NT2/D1 (cell line): Measurements from ENCODE around the gene SP100.

Experiments
- DNase-seq: peaks from one replicate; pipeline ENCODE4 v3.0.0-alpha.2; 2011; ENCODE audit warnings: low read depth, low spot score
- H3K27me3 ChIP-seq: 2 replicates; pipeline ENCODE4 v1.6.0; 2011; ENCODE audit warnings: mild to moderate bottlenecking; ENCODE audit not compliant: insufficient read length, insufficient read depth
- H3K36me3 ChIP-seq: 2 replicates; pipeline ENCODE4 v1.6.1; 2011; ENCODE audit warnings: mild to moderate bottlenecking, low read length, mixed read lengths; ENCODE audit not compliant: insufficient read depth, insufficient read length
- H3K4me1 ChIP-seq: 2 replicates; pipeline ENCODE4 v1.5.1; 2011; ENCODE audit not compliant: insufficient read depth, insufficient read length
- H3K4me3 ChIP-seq: 2 replicates; pipeline ENCODE4 v1.5.1; 2011; ENCODE audit warnings: low read depth; ENCODE audit not compliant: insufficient read length
- H3K9ac ChIP-seq: 2 replicates; pipeline ENCODE4 v1.6.0; 2011; ENCODE audit warnings: low read depth; ENCODE audit not compliant: insufficient read length
- H3K9me3 ChIP-seq: 2 replicates; pipeline ENCODE4 v1.5.1; 2011; ENCODE audit warnings: mild to moderate bottlenecking, low read length; ENCODE audit not compliant: insufficient read depth
- SUZ12 ChIP-seq: IDR thresholded peaks from 2 replicates; pipeline ENCODE4 v1.6.1; 2011; ENCODE audit not compliant: insufficient read length, insufficient read depth; ENCODE audit errors: extremely low read depth
- YY1 ChIP-seq: IDR thresholded peaks from 2 replicates; pipeline ENCODE4 v1.6.1; 2011; ENCODE audit not compliant: insufficient read length, insufficient read depth
- ZNF274 ChIP-seq: IDR thresholded peaks from 2 replicates; pipeline ENCODE4 v1.6.1; 2011; ENCODE audit warnings: mild to moderate bottlenecking, low read depth, low read length

The SP100 gene

GRCh38 chr2:230494980-230495379 is 79.0 kb downstream of the SP100 start:
- no peak overlapping the region for H3K4me3 ChIP-seq
- no peak for DNase-seq
- H3K9ac ChIP-seq, result no peak overlapping the region
- peaks cover 5% of the 10 kb centered on the region; the same call in 1 of the 2 replicates for H3K9me3 ChIP-seq
- H3K36me3 ChIP-seq, result no peaks in the 10 kb centered on the region
- no peak for TF ChIP-seq SUZ12
- TF ChIP-seq ZNF274, result no peak
- TF ChIP-seq YY1, result no peak
- H3K4me1 ChIP-seq, result no peaks in the 10 kb centered on the region
- H3K27me3 ChIP-seq, result no peaks in the 10 kb centered on the region

- Histone ChIP-seq H3K36me3 (no peaks in the 10 kb centered on the region), H3K9ac (no peak overlapping the region), H3K4me3 (no peak overlapping the region), H3K4me1 (no peaks in the 10 kb centered on the region), H3K9me3 (no peaks in the 10 kb centered on the region), H3K27me3 (no peaks in the 10 kb centered on the region)
- no peak for DNase-seq
- TF ChIP-seq YY1, result no peak
- no peak for TF ChIP-seq ZNF274
- no peak for TF ChIP-seq SUZ12
Measured at GRCh38 chr2:230496891-230497290, 80.9 kb downstream of the SP100 start.

- no peak overlapping the region for H3K4me3 ChIP-seq
- TF ChIP-seq ZNF274 (no peak), YY1 (no peak), SUZ12 (no peak)
- H3K36me3 ChIP-seq, result no peaks in the 10 kb centered on the region
- H3K27me3 ChIP-seq, result no peaks in the 10 kb centered on the region
- H3K4me1 ChIP-seq, result no peaks in the 10 kb centered on the region
- no peak for DNase-seq
- no peak overlapping the region for H3K9ac ChIP-seq
- no peaks in the 10 kb centered on the region for H3K9me3 ChIP-seq
Measured at GRCh38 chr2:230498506-230499107, 82.6 kb downstream of the SP100 start.

- TF ChIP-seq SUZ12 (no peak), ZNF274 (no peak), YY1 (no peak)
- H3K9me3 ChIP-seq, result no peaks in the 10 kb centered on the region
- no peak overlapping the region for H3K4me3 ChIP-seq
- H3K9ac ChIP-seq, result no peak overlapping the region
- no peaks in the 10 kb centered on the region for H3K27me3 ChIP-seq
- H3K36me3 ChIP-seq, result no peaks in the 10 kb centered on the region
- H3K4me1 ChIP-seq, result no peaks in the 10 kb centered on the region
- no peak for DNase-seq
Measured at GRCh38 chr2:230502593-230502992, 86.6 kb downstream of the SP100 start.

- Histone ChIP-seq H3K4me3 (no peak overlapping the region), H3K36me3 (no peaks in the 10 kb centered on the region), H3K4me1 (no peaks in the 10 kb centered on the region), H3K27me3 (no peaks in the 10 kb centered on the region), H3K9ac (no peak overlapping the region), H3K9me3 (no peaks in the 10 kb centered on the region)
- DNase-seq, result no peak
- TF ChIP-seq YY1, result no peak
- TF ChIP-seq SUZ12, result no peak
- TF ChIP-seq ZNF274, result no peak
Measured at GRCh38 chr2:230503798-230504197, 87.8 kb downstream of the SP100 start.

- Histone ChIP-seq H3K27me3 (no peaks in the 10 kb centered on the region), H3K4me3 (no peak overlapping the region), H3K4me1 (no peaks in the 10 kb centered on the region), H3K9ac (no peak overlapping the region), H3K9me3 (no peaks in the 10 kb centered on the region), H3K36me3 (no peaks in the 10 kb centered on the region)
- no peak for DNase-seq
- TF ChIP-seq YY1 (no peak), ZNF274 (no peak), SUZ12 (no peak)
Measured at GRCh38 chr2:230505162-230505561, 89.2 kb downstream of the SP100 start.

- DNase-seq, result no peak
- TF ChIP-seq SUZ12 (no peak), ZNF274 (no peak), YY1 (no peak)
- H3K36me3 ChIP-seq, result no peaks in the 10 kb centered on the region
Measured at GRCh38 chr2:230512955-230513748, 97.2 kb downstream of the SP100 start.

More at GRCh38 chr2:230512955-230513748, 97.2 kb downstream of the SP100 start:
- Histone ChIP-seq H3K9me3 (no peaks in the 10 kb centered on the region), H3K4me3 (no peak overlapping the region), H3K4me1 (no peaks in the 10 kb centered on the region), H3K9ac (no peak overlapping the region), H3K27me3 (no peaks in the 10 kb centered on the region)
